Measurements from ENCODE around the gene NUTF2.

The NUTF2 gene

DNA sequence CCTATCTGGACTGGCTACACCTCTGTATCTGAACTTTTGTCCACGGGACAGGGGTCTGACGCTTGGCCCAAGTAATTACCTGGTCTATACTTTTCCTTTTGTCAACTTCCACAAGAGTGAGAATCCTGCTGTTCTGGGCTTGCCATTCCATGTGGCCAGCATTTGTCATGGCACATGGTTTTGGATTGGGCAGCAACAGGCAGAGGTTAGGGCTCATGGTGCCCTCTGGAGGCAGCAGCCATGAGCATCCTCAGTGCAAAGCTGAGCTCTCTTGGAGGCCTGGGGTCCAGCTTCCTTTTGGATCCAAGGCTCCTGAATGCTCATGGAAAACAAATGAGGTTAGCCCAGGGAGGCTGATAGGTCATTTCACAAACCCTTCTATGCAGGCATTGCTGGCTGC lies 18.6 kb downstream of the NUTF2 start:
- DNase-seq = no peak

DNA sequence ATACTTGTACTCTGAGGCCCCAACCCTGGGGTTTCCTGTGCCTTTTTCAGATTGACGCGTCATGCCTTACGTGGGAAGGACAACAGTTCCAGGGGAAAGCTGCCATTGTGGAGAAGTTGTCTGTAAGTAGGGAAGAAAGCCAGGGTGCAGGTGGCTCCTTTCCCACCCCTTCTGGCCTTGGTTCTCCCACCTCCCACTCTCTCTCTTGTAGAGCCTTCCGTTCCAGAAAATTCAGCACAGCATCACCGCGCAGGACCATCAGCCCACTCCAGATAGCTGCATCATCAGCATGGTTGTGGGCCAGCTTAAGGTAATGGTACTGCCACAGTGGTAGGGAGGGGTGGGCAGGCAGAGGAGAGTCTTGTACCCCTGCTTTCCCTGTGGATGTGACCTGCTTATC lies 21.6 kb downstream of the NUTF2 start:
- no peak for DNase-seq

DNA sequence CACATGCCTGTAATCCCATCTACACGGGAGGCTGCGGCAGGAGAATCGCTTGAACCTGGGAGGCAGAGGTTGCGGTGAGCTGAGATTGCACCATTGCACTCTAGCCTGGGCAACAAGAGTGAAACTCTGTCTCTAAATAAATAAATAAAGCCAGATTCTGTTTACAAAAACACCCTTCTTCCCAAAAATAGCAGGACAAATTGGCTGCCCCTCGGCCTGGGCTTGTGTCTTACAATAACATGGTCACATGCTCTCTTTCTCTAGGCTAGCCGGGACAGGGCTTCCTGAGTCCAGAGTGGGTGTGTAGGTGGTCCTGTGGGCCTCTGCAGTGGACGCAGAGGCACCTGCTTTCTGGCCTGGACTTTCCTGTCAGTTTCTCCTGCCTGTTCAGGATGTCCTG lies 22.9 kb downstream of the NUTF2 start:
- no peak for DNase-seq

DNA sequence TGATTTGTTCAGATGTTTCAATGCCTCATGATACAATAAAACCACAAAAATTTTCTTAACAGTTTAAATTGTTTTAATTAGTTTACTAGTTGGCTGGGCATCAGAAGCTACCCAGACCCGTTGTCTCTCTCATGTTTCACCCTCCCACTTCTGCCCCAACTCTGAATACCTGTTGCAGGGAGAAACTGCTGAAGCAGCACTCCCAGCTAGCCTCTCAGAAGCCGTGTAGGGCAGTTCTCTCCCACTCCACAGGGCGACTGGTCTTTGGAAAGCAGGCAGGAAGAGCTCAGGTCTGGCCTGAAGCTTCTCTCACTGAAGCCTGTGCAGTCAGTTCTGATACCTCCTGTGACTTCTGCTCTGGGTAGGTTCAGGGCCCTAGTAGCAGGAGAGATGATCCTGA lies 24.5 kb downstream of the NUTF2 start:
- no peak for DNase-seq

DNA sequence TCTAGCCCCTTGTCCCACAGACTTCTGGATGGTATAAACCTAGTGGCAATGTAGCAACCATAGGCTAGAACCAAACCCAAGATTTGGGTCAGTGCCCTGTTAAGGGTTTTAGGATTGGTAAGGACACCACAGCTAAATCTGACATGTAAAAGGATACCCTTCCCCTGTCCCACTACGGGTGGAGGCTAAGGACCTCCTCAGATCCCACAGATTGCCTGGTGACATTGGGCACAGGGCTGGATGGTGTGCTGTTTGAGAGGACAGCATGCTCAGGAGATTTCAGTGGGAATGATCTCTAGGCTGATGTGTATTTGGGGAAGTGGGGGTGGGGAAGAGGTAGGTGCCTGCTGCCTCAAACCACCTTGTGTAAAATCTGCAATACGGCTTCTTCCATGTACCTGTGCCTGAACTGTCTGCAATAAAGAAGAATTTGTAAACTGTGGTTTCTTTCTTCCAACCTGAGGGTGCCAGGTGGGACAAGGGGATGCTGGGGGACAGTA lies 25.4 kb downstream of the NUTF2 start:
- DNase-seq = no peak

DNA sequence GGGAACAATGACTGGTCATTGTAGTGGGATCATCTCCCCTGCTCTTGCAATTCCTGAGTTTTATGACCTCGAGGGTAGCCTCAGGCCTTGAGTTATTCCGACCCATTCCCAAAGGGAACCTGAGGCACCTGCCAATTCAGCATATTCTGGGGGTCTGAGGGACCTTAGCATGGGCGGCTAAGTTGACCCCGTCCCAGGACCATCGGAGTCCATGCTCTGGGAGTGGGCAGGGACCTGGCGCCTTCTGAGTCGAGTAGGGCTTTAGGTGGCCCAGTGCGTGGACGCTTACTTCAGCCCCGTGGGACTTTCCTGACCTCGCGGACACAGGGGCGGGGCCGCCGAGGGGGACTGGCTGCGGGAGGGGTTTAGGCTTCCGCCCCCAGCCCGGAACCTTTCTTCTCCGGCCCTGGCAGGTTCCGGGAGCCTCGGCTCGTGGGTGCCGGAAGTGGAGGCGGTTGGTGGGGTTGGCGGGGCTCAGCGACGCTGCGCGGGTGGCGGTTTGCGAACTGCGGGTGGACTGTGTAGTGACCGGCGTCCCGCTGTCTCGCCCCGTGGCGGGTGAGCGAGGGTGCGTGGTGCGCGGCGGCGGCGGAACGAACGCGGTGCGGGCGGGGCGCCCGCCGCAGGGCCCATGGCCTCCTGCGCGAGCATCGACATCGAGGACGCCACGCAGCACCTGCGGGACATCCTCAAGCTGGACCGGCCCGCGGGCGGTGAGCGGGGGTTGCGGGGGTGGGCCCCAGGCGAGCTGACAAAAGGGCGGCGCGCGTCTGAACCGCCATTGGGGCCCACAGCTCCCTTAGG lies 26.1 kb downstream of the NUTF2 start, which contains the start of gene EDC4:
Gene EDC4, plus strand, starts transcription at position 422 of the 804 bp plus-strand sequence. Its CDS starts 210 bp downstream, at position 632.
- DNase-seq = peak; percentile 93

DNA sequence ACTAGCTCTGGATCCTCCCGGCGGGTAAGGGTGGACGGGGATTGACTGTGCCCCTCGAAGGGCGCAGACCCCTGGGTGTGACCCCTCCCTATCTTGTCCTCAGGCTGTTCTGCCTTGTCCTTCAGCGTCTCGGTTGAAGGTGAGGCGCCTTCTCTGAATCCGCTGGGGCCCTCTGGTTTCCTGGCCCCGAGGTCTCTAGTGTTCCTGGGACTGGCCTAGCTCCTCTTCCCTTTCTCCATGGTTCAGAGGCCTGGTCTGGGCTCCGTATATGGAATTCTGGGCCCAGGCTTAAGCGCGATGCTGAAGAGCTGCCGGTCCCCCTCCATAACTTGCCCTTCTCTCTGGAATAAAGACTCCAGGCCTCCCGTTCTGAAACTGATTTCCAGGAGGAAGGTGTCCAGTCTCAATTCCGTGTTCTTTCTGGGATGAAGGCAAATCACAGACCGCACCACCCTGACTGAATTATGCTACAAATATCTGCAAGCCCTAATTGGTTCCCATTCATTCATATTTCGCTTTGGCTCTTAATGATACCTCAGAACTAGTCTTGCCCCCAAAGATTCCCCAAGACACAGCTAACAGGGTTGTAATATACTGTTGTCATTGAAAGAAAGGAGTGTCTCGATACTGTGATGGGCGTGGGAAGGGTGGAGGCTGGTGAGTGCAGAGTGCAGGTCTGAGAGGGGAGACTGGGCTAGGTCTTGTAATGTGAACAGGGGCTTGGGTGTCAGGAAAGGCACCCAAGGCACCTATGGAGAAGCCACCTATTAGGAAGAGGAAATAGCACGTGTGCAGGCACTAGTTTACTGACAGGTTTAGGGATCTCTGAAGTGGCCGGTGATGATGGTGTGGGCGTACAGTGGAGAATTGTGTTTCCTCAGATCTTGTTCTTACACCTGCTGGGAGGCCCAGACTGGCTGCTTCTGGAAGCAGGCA lies 27.0 kb downstream of the NUTF2 start:
- no peak for DNase-seq

DNA sequence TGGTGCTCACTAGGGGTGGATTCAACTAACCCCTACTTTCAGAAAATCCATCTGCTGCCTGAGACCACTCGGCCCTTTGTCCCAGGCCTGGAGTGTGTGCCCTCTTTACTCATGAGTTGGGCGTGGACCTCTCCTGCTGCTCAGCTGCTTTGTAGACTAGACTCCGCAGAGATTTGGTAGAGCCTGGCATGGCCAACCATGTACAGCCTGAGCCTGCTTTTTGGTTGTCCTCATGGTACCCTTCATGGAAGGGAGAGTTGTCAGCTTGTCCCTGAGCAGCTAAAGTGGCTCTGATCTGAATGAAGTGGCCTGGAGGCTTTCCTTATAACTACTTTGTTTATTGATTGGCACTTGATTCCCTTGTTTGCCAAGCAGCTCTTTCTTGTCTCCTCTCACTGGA lies 27.6 kb downstream of the NUTF2 start:
- no peak for DNase-seq

DNA sequence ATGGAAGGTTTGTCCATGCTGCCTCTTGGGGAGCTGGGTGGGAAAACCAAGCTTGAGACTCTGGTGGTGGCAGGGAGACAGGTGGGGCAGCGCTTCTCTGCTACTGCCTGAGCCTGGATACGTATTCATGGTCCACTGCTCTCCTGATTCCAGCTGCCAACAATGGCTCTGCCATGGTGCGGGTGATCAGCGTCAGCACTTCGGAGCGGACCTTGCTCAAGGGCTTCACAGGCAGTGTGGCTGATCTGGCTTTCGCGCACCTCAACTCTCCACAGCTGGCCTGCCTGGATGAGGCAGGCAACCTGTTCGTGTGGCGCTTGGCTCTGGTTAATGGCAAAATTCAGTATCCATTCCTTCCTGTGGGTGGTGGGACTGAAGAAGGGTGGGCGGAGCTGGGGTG lies 30.3 kb downstream of the NUTF2 start:
- DNase-seq = no peak

DNA sequence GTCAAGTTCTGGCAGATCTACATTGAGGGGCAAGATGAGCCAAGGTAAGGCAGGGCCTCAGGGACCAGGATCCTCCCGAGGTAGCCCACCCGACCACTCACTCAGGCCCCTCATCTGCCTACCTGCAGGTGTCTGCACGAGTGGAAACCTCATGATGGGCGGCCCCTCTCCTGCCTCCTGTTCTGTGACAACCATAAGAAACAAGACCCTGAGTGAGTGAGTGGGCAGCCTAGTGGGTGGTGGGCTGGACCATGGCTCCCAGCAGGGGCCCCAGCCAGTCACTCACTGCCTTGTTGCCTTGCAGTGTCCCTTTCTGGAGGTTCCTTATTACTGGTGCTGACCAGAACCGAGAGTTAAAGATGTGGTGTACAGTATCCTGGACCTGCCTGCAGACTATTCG lies 31.5 kb downstream of the NUTF2 start:
- DNase-seq = no peak

DNA sequence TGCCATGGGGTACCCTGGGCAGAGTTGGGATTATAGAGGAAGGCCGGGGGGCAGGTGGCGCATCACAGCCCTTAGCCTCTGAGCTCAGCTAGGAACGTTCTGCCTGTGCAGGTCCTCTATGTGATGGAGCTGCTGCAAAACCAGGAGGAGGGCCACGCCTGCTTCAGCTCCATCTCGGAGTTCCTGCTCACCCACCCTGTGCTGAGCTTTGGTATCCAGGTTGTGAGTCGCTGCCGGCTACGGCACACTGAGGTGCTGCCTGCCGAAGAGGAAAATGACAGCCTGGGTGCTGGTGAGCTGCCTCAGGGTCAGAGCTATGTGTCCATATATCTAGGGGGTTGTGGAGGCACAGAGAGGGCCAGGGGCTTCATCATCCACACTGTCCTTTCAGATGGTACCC lies 32.1 kb downstream of the NUTF2 start:
- no peak for DNase-seq

DNA sequence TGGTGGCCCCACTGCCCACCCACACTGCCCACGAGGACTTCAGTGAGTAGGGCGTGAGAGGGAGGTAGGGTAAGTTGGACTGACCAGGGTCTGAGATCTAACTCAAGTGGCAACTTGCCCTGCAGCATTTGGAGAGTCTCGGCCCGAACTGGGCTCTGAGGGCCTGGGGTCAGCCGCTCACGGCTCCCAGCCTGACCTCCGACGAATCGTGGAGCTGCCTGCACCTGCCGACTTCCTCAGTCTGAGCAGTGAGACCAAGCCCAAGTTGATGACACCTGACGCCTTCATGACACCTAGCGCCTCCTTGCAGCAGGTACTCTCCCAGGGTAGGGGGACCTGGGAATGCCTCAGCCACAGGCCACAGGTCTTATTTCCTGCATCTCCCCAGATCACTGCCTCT lies 32.7 kb downstream of the NUTF2 start:
- DNase-seq = no peak

DNA sequence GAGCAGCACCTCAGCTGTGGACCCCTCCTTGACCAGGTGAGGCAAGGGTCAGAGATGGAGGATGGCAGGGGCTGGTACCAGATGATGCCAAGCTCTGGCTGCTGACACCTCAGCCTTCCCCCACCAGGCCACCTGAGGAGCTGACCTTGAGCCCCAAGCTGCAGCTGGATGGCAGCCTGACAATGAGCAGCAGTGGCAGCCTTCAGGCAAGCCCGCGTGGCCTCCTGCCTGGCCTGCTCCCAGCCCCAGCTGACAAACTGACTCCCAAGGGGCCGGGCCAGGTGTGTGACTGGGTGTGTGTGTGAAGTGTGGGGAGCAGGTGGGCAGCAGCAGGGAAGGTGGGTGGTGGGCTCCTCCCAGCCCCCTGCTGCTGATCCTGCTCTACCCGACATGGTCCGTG lies 33.2 kb downstream of the NUTF2 start:
- no peak for DNase-seq

DNA sequence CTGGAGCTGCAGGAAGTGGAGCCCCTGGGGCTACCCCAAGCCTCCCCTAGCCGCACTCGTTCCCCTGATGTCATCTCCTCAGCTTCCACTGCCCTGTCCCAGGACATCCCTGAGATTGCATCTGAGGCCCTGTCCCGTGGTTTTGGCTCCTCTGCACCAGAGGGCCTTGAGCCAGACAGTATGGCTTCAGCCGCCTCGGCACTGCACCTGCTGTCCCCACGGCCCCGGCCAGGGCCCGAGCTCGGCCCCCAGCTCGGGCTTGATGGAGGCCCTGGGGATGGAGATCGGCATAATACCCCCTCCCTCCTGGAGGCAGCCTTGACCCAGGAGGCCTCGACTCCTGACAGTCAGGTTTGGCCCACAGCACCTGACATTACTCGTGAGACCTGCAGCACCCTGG lies 33.9 kb downstream of the NUTF2 start:
- no peak for DNase-seq

DNA sequence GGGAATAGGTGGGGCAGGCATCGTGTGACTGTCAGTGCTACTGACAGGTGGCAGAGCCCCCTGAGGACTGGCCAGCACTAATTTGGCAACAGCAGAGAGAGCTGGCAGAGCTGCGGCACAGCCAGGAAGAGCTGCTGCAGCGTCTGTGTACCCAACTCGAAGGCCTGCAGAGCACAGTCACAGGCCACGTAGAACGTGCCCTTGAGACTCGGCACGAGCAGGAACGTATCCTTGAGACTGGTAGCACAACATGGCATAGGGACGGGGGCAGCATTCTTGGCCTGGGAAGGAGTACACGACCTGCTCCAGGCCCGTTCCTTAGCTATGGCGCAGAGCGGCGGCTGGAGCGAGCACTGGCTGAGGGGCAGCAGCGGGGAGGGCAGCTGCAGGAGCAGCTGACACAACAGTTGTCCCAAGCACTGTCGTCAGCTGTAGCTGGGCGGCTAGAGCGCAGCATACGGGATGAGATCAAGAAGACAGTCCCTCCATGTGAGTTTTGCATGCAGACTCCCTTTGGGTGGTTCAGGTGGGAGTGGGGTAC lies 35.0 kb downstream of the NUTF2 start:
- DNase-seq = no peak

DNA sequence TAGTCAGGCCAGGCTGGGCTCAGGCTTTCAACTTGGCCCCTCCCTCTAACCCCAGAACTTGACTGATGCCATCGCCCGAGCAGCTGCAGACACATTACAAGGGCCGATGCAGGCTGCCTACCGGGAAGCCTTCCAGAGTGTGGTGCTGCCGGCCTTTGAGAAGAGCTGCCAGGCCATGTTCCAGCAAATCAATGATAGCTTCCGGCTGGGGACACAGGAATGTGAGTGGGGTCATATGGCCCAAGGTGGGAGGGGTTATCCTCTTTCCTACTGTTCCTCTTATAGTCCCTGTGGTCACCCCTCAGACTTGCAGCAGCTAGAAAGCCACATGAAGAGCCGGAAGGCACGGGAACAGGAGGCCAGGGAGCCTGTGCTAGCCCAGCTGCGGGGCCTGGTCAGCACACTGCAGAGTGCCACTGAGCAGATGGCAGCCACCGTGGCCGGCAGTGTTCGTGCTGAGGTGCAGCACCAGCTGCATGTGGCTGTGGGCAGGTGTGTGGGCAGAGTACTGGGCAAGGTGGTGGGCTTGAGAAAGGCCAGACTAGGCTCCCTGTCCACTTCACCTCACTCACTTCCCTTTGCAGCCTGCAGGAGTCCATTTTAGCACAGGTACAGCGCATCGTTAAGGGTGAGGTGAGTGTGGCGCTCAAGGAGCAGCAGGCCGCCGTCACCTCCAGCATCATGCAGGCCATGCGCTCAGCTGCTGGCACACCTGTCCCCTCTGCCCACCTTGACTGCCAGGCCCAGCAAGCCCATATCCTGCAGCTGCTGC lies 35.8 kb downstream of the NUTF2 start:
- no peak for DNase-seq

DNA sequence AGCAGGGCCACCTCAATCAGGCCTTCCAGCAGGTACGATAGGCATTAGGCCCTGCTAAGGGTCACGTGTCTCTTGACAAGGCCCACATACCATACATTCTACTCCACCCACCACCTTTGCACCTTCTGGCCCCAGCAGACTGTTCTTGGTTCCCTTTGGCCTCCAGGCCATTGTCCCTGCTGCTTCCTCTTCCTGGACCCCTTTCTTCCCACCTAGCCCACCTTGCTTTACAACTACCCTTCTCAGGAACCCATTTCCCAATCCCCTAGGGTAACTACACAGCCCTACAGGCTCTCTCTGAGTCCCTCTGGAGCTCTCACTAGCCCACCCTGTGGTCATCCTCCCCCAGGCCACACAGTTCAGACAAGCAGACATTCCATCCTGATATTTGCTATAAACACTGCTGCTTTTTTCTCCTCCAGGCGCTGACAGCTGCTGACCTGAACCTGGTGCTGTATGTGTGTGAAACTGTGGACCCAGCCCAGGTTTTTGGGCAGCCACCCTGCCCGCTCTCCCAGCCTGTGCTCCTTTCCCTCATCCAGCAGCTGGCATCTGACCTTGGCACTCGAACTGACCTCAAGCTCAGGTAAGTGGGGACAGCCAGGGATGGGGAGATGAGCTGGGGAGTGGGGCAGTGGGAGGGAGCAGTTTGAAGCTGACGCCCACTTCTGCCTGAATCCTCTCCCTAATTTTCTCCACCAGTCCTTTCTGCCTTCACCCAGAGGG lies 36.6 kb downstream of the NUTF2 start:
- no peak for DNase-seq

DNA sequence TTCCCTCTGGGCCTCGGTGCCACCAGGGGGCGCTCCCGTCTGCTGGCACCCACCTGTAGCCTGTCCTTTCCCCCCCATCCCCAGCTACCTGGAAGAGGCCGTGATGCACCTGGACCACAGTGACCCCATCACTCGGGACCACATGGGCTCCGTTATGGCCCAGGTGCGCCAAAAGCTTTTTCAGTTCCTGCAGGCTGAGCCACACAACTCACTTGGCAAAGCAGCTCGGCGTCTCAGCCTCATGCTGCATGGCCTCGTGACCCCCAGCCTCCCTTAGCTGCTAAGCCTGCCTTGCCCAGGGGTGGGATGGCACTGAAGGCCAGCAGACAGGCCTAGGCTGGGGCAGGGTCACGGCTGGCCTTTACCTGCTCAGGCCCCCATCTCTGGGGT lies 37.1 kb downstream of the NUTF2 start:
- peak; percentile 71 for DNase-seq

DNA sequence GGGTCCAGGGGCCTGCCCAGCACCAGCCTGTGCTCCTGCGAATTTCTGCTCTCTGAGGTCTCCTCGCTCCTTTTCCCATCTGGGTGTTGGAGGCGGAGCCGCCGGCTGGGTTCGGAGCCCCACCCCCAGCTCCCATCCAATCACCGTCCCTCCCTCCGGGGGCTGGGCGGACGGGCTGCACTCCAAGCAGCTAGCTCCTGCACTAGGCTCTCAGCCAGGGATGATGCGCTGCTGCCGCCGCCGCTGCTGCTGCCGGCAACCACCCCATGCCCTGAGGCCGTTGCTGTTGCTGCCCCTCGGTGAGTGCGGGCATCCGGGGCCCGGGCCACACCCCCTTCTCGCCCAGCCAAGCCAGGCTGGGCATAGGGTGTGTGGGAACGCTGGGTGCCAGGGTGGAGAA lies 38.0 kb downstream of the NUTF2 start, which contains the start of gene NRN1L:
Gene NRN1L, plus strand, starts transcription at position 202 of the 400 bp plus-strand sequence. Its CDS starts 19 bp downstream, at position 221.
- DNase-seq = no peak

DNA sequence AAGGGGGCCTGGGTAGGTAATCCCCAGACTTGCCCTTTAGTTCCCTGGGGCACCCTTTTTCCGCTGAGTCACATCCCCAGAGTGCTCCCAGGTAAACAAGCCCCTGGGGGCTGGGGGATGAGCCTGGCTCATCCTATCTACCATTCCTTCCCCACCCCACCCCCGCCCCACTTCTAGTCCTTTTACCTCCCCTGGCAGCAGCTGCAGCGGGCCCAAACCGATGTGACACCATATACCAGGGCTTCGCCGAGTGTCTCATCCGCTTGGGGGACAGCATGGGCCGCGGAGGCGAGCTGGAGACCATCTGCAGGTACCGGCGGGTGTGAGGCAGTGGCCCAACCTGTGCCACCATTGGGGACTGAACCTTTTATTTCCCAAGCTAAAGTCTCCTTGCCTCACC lies 38.8 kb downstream of the NUTF2 start:
- no peak for DNase-seq

DNA sequence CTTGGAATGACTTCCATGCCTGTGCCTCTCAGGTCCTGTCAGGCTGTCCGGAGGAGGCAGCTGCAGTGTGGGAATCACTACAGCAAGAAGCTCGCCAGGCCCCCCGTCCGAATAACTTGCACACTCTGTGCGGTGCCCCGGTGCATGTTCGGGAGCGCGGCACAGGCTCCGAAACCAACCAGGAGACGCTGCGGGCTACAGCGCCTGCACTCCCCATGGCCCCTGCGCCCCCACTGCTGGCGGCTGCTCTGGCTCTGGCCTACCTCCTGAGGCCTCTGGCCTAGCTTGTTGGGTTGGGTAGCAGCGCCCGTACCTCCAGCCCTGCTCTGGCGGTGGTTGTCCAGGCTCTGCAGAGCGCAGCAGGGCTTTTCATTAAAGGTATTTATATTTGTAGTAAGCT lies 39.2 kb downstream of the NUTF2 start:
- no peak for DNase-seq

DNA sequence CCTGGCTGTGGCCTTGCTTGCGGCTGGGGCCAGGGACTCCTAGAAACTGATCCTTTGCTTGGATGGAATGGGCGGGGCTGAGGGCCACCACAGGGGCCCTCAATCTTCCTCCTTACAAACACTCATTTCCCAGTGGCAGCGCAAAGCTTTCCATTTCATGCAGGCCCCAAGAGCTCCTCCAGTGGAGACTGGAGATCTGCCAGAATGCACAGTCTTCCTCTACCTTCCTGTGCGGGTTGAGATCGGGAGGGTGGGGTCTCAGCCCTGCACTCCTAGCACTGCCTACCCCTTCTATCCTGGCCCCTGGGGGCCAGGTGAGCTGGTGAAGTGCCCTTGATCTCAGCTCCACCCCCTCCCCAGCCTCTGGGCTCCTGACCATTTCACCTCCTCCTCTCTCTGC lies 39.7 kb downstream of the NUTF2 start:
- DNase-seq = no peak

All from activated CD4-positive, CD25-positive, alpha-beta regulatory T cell treated with anti-CD3 and anti-CD28 coated beads, Interleukin-2, amount 50 U/mL, for 72 hours (primary cell).